Prostate gland (tissue), 2 donors: ENCODE results near the gene FAM20A. TPM values are rescaled to one million over a fixed set of nuclear protein-coding genes. Genes with fewer than 3 reads are reported as not detected.

Experiments used
- DNase-seq: peaks from one replicate; pipeline ENCODE4 v3.0.0-alpha.2; 2019; ENCODE audit warnings: low spot score
- H3K27ac ChIP-seq, 2 donors: fragments of 200-600 bp; sonication (generic); 2 replicates each; pipeline ENCODE4 v1.5.1; 2017 to 2019
- H3K27me3 ChIP-seq: fragments of 200-600 bp; sonication (generic); replicated peaks from 2 replicates; pipeline ENCODE4 v1.5.1; 2019; ENCODE audit not compliant: insufficient read depth
- H3K36me3 ChIP-seq, 2 donors: fragments of 200-600 bp; sonication (generic); 1 replicate in 1 of 2; 2 replicates in 1 of 2; pipeline versions ENCODE4 v1.5.1 to v1.8.1; 2017 to 2019
- H3K4me1 ChIP-seq: fragments of 200-600 bp; sonication (generic); replicated peaks from 2 replicates; pipeline ENCODE4 v1.5.1; 2019
- H3K4me3 ChIP-seq, 2 donors: fragments of 200-600 bp; sonication (generic); 2 replicates each; pipeline ENCODE4 v1.5.1; 2017 to 2019
- H3K9me3 ChIP-seq: fragments of 200-600 bp; sonication (generic); 2 replicates; pipeline ENCODE4 v1.5.1; 2017
- CTCF ChIP-seq, 4 experiments: fragments of 200-600 bp in 2 of 4; fragments of 450-650 bp in 2 of 4; sonication (generic) in 2 of 4; IDR thresholded peaks; 1 replicate in 3 of 4; 2 replicates in 1 of 4; pipeline ENCODE4 v1.5.1; 2016 to 2019; ENCODE audit warnings: antibody characterized with exemption in 4 of 4, mild to moderate bottlenecking in 2 of 4, moderate library complexity in 2 of 4
- POLR2A ChIP-seq: fragments of 450-650 bp; IDR thresholded peaks from one replicate; pipeline ENCODE4 v1.6.1; 2016; ENCODE audit warnings: antibody characterized with exemption, mild to moderate bottlenecking
- POLR2AphosphoS5 ChIP-seq: sonication (generic); formaldehyde crosslinking; IDR thresholded peaks from one replicate; pipeline ENCODE4 v1.6.1; 2017; ENCODE audit warnings: antibody characterized with exemption
- WGBS: methylation state at CpG from one replicate; pipeline ENCODE4 v1.1.5; 2018; 5-methylcytosine and 5-hydroxymethylcytosine counted together
- intact Hi-C: fragments of 100-400 bp; cut with DNase I; formaldehyde crosslinking; loops from one replicate; pipeline ENCODE4 v1.14.2; 2022
- total RNA-seq, 2 donors: library from RNA; depleted of rRNA; stranded (reverse); fragments of >200 nt; gene quantifications; one replicate each; pipeline ENCODE4 v1.1.0, GENCODE V29; 2016

The FAM20A gene
- total RNA-seq, 2 donors from 2014 or later: 0.14 to 47.7 TPM

- intact Hi-C loops: no loop called here
- Histone ChIP-seq H3K27ac (no peak overlapping the region), H3K4me1 (no peaks in the 10 kb centered on the region), H3K9me3 (no peaks in the 10 kb centered on the region), H3K4me3 (no peak overlapping the region), H3K36me3 (no peaks in the 10 kb centered on the region), H3K27me3 (no peaks in the 10 kb centered on the region)
- 6% methylated on average over 1 of the region's 1 CpG for WGBS
- no peak for DNase-seq
- TF ChIP-seq POLR2A (no peak), CTCF (IDR thresholded peaks at IDR 0.05) (no peak), POLR2AphosphoS5 (no peak)
Measured at GRCh38 chr17:68559316-68559715, 41.9 kb downstream of the FAM20A start.

GRCh38 chr17:68556551-68556950, 44.6 kb downstream of the FAM20A start:
- no peak overlapping the region for H3K27ac ChIP-seq
- no peak for DNase-seq
- intact Hi-C loops: no loop called here
- H3K4me3 ChIP-seq: no peak overlapping the region
- WGBS: 84% methylated on average over 4 of the region's 4 CpGs
- H3K27me3 ChIP-seq: no peaks in the 10 kb centered on the region
- H3K9me3 ChIP-seq: no peaks in the 10 kb centered on the region
- H3K36me3 ChIP-seq: no peaks in the 10 kb centered on the region
- H3K4me1 ChIP-seq: no peaks in the 10 kb centered on the region
- TF ChIP-seq POLR2A (no peak), POLR2AphosphoS5 (no peak), CTCF (IDR thresholded peaks at IDR 0.05) (no peak)

GRCh38 chr17:68544111-68544915, 56.9 kb downstream of the FAM20A start:
- no peak for TF ChIP-seq CTCF (IDR thresholded peaks at IDR 0.05)
- no peak for TF ChIP-seq POLR2AphosphoS5
- no peak for TF ChIP-seq POLR2A
- 49% methylated on average over 12 of the region's 12 CpGs for WGBS
- no peaks in the 10 kb centered on the region for H3K27me3 ChIP-seq
- H3K4me3 ChIP-seq: no peak overlapping the region
- H3K4me1 ChIP-seq: no peaks in the 10 kb centered on the region
- H3K9me3 ChIP-seq: no peaks in the 10 kb centered on the region
- intact Hi-C loops: loop anchor here (5.0 kb wide), 1 partner anchor 213 kb away; no protein-coding TSS in a partner anchor
- no peak overlapping the region for H3K27ac ChIP-seq
- no peak for DNase-seq
- H3K36me3 ChIP-seq: no peaks in the 10 kb centered on the region

- Histone ChIP-seq H3K4me1 (no peaks in the 10 kb centered on the region), H3K9me3 (no peaks in the 10 kb centered on the region), H3K27ac (no peak overlapping the region), H3K36me3 (no peaks in the 10 kb centered on the region), H3K4me3 (no peak overlapping the region), H3K27me3 (no peaks in the 10 kb centered on the region)
- DNase-seq: no peak
- intact Hi-C loops: loop anchor here (5.0 kb wide), 1 partner anchor 214 kb away; no protein-coding TSS in a partner anchor
- TF ChIP-seq POLR2A: no peak
- WGBS: 93% methylated on average over 13 of the region's 13 CpGs
Measured at GRCh38 chr17:68542698-68543463, 58.3 kb downstream of the FAM20A start.

- Histone ChIP-seq H3K27ac (no peak overlapping the region), H3K4me1 (no peaks in the 10 kb centered on the region), H3K4me3 (no peak overlapping the region), H3K9me3 (no peaks in the 10 kb centered on the region), H3K27me3 (no peaks in the 10 kb centered on the region), H3K36me3 (no peaks in the 10 kb centered on the region)
- no peak for DNase-seq
- intact Hi-C loops: loop anchor here (5.0 kb wide), 1 partner anchor 215 kb away; no protein-coding TSS in a partner anchor
- WGBS: 91% methylated on average over 6 of the region's 6 CpGs
- no peak for TF ChIP-seq POLR2AphosphoS5
- no peak for TF ChIP-seq CTCF (IDR thresholded peaks at IDR 0.05)
- no peak for TF ChIP-seq POLR2A
Measured at GRCh38 chr17:68541816-68542215, 59.4 kb downstream of the FAM20A start.
